GM12874 (cell line): ENCODE data around the gene F2R.

Experiments
- TF ChIP-seq, protein P1 (sequence below): IDR thresholded peaks from 2 replicates; pipeline ENCODE4 v1.5.1; 2011; ENCODE audit warnings: low read depth, mild to moderate bottlenecking, control low read depth, low read length, moderate library complexity; ENCODE audit not compliant: insufficient read depth

F2R gene

DNA sequence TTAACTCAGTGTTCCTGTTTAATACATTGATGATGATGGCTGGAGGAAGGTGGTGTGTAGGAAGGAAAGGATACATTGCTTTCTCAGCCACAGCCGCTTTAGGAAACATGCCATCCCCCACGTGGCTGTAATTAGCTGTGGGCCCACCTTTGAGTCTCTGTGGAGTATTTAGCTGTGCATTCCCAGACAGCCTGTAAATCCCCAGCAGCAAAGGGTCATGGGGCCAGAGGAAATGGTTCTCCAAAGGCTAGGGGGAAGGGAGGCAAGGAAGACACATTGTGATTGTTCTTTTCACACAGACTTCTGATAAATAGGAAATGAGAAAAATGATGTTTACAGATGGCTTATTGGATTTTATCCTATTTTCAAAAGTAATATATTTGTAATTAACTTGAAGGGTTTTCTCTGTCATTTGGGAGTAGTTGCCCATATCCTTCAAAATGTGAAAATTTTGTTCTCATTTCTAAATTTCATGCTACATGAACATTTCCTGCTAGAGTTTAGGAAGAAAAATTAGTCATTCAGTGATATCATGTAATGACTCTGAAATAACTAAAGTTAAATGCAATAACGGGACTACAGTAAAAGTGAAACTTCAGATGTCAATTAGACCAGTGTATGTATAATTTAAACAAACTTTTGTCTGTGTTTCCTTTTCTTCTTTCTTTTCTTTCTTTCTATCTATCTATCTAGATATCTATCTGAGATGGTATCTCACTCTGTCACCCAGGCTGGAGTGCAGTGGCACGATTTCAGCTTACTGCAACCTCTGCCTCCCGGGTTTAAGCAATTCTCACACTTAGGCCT lies 24.3 kb upstream of the F2R start:
- TF ChIP-seq, protein P1, sequence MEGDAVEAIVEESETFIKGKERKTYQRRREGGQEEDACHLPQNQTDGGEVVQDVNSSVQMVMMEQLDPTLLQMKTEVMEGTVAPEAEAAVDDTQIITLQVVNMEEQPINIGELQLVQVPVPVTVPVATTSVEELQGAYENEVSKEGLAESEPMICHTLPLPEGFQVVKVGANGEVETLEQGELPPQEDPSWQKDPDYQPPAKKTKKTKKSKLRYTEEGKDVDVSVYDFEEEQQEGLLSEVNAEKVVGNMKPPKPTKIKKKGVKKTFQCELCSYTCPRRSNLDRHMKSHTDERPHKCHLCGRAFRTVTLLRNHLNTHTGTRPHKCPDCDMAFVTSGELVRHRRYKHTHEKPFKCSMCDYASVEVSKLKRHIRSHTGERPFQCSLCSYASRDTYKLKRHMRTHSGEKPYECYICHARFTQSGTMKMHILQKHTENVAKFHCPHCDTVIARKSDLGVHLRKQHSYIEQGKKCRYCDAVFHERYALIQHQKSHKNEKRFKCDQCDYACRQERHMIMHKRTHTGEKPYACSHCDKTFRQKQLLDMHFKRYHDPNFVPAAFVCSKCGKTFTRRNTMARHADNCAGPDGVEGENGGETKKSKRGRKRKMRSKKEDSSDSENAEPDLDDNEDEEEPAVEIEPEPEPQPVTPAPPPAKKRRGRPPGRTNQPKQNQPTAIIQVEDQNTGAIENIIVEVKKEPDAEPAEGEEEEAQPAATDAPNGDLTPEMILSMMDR: no peak

DNA sequence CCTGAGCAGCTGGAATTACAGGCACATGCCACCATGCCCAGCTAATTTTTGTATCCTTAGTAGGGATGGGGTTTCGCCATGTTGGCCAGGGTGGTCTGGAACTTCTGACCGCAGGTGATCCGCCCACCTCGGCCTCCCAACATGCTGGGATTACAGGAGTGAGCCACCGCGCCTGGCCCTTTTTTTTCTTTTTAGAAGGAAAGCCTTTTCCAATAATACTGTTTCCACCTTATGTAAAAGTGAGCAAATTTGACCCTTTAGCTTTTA lies 23.7 kb upstream of the F2R start:
- TF ChIP-seq, protein P1: no peak

DNA sequence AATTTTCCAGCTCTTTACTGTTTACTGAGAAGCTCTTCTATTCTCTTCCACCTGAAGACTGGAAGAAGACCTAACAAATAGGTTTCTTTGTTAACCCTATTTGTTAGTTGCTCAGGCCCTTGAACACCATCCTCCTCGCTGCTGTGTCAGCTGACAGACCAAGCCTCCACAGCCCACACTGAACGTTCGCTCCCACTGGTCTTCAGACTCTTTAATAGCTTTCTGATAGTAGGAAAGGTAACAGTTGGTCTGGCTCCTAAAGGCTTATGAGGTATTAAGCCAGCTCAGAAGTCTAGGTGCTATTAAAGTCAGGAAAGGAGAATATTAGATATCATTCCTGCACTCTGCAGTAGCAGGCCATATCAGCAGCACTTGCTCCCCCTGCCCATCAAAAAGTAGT lies 23.3 kb upstream of the F2R start:
- TF ChIP-seq, protein P1: no peak

DNA sequence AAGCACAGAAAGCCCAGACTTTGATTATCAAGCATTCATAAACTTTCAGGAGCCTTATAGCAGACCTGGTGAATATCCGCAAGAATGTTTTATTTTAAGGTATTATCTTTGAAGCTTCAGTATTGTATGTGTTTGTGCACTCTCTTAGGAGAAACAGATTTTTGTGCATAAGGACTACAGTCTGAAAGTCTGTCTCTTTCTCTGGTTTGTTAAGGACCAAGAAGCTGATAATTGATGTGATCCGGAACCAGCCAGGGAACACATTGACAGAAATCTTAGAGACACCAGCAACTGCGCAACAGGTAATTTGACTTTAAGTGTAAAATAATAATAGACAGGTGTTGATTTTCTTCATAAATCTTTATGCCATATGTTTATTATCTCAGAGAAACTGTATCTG lies 22.8 kb upstream of the F2R start:
- TF ChIP-seq, protein P1: no peak

DNA sequence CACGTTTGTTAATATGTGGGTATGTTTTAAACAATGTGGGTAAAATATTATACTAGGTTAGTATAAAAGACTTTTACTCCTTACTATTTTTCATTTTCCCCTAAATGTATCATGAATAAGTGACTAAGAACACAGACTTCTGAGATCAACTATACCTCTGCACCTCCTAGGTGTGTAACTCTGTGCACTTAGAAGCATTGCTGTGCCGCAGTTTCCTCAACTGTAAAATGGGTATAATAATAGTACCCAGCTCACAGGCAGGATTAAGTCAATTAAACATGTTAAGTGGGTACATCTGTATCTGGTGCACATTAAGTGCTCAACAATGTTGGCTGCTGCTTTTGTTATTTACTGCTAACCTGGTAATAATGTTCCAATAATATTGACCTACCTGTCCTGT lies 21.6 kb upstream of the F2R start:
- TF ChIP-seq, protein P1: no peak

DNA sequence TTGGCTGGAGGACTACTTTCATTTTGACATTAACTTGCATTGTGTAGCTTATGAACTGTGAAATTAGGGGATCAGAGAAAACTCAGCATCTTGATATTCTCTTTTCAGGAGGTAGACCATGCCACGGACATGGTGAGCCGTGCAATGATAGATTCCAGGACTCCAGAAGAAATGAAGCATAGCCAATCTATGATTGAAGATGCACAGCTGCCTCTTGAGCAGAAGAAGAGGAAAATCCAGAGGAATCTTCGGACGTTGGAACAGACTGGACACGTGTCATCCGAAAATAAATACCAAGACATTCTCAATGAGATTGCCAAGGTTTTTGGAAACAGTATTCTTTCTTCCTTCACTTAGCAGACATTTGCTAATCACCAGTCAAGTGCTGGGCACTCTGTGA lies 20.6 kb upstream of the F2R start:
- TF ChIP-seq, protein P1: no peak

DNA sequence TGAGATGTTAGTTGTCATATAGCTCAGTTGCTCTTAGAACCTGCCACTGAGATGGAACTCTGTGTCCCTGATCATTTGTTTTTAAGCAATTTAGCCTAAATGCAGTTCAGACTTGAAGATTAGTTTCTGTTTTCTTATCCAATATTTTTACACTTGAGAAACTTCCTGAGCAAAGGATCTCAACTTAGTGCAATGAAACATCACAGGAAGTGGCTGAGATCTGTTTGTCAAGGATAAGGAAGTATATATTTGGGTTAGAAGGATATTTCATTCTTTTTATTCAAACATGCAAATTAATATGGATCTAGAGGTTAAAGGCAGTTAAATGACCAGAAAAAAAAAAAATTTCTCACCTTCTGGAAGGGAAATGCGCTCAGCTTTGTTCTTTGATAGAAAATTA lies 19.7 kb upstream of the F2R start:
- TF ChIP-seq, protein P1: no peak
